ENCODE data around the gene MEGF11.

DNA sequence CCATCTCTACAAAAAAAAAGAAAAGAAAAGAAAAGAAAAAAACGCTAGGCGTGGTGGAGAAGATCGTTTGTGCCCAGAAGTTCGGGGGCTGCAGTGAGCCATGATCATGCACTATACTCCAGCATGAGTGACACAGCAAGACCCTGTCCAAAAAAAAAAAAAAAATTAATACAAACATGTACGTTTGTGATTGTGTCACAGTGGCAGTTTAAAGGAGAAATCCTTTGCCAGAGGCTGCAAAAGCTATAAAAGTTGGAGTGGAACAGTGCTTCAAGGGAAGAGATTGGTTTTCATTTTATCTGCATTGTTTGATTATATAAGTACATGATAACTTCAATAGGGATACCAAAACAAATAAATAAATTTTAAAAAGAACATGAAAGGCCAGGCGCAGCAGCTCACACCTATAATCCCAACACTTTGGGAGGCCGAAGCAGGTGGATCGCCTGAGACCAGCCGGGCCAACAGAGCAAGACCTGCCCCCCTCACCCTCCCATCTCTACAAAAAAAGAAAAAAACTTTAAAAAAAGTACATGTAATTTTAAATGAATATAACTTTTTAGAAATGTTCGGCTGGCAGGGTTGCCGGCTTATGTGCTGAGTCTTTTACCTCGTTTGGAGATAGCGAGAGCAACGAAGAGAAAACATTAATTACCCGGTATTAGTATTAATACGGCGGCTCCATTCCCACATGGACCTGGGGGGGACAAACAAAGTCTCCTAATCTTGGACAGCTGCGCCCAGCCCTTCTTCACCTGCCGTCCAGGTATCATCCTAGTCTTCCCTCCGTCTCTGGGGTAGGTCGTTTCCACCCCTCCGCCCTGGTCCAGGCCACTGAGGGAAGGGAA, 39.2 kb upstream of the MEGF11 start:
- TF ChIP-seq, protein P1, sequence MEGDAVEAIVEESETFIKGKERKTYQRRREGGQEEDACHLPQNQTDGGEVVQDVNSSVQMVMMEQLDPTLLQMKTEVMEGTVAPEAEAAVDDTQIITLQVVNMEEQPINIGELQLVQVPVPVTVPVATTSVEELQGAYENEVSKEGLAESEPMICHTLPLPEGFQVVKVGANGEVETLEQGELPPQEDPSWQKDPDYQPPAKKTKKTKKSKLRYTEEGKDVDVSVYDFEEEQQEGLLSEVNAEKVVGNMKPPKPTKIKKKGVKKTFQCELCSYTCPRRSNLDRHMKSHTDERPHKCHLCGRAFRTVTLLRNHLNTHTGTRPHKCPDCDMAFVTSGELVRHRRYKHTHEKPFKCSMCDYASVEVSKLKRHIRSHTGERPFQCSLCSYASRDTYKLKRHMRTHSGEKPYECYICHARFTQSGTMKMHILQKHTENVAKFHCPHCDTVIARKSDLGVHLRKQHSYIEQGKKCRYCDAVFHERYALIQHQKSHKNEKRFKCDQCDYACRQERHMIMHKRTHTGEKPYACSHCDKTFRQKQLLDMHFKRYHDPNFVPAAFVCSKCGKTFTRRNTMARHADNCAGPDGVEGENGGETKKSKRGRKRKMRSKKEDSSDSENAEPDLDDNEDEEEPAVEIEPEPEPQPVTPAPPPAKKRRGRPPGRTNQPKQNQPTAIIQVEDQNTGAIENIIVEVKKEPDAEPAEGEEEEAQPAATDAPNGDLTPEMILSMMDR (conservative IDR thresholded peaks at IDR 0.05; ENCODE audit: low read length) = no peak
- no peak for TF ChIP-seq EZH2phosphoT487 (IDR thresholded peaks at IDR 0.05; ENCODE audit: borderline replicate concordance)
